Panc1 (cell line): ENCODE results near the gene RMND5B. TPM values are rescaled to one million over a fixed set of nuclear protein-coding genes. Genes with fewer than 3 reads are reported as not detected.

ENCODE experiments used
- ATAC-seq: fragments of 200-7000 bp; cut with Tn5 transposase; 2 replicates; pipeline ENCODE4 v1.9.1; 2020; ENCODE audit warnings: mild to moderate bottlenecking, moderate library complexity
- BruUV-seq: library from RNA; stranded (reverse); fragments of 400-500 nt; replicated peaks from 2 replicates; lab custom pipeline; 2021; lab: Mats Ljungman, UMichigan
- CTCF ChIA-PET: fragments of 300-600 bp; sonication (Branson Sonifier 250); formaldehyde crosslinking; loops from one replicate; lab custom pipeline; 2022; ENCODE audit warnings: antibody characterized with exemption; lab: Charles Lee
- POLR2A ChIA-PET: fragments of 300-600 bp; sonication (Branson Sonifier 250); formaldehyde crosslinking; loops from one replicate; lab custom pipeline; 2022; ENCODE audit warnings: antibody characterized with exemption; lab: Charles Lee
- DNase-seq: peaks from one replicate; pipeline ENCODE4 v3.0.0-alpha.2; 2010; ENCODE audit warnings: low read depth, low spot score
- H3K27ac ChIP-seq: 2 replicates; pipeline ENCODE4 v1.5.1; 2011; ENCODE audit warnings: mild to moderate bottlenecking, low read length, inconsistent platforms
- H3K27me3 ChIP-seq: fragments of 200-500 bp; sonication (Bioruptor generic); 2 replicates; pipeline ENCODE4 v1.6.0; 2014; ENCODE audit warnings: low read length, inconsistent platforms; ENCODE audit not compliant: control insufficient read depth, insufficient read depth
- H3K36me3 ChIP-seq: fragments of 200-500 bp; sonication (Bioruptor generic); 2 replicates; pipeline ENCODE4 v1.5.1; 2014; ENCODE audit warnings: inconsistent platforms, mild to moderate bottlenecking, low read length, moderate library complexity; ENCODE audit not compliant: control insufficient read depth, insufficient read depth
- H3K4me1 ChIP-seq: 2 replicates; pipeline ENCODE4 v1.5.1; 2011; ENCODE audit warnings: inconsistent platforms, mild to moderate bottlenecking, low read length, moderate library complexity; ENCODE audit not compliant: control insufficient read depth, insufficient read depth
- H3K4me3 ChIP-seq, 2 experiments: 2 replicates each; pipeline ENCODE4 v1.5.1; 2011 to 2012; ENCODE audit warnings: low read depth in 2 of 2, low read length in 2 of 2, mild to moderate bottlenecking in 2 of 2, inconsistent platforms in 1 of 2, moderate library complexity in 1 of 2
- H3K9me3 ChIP-seq: fragments of 200-500 bp; sonication (Bioruptor generic); 2 replicates; pipeline ENCODE4 v1.5.1; 2014; ENCODE audit warnings: low read depth, mild to moderate bottlenecking, inconsistent platforms, low read length, moderate library complexity; ENCODE audit not compliant: control insufficient read depth, insufficient read depth
- POLR2AphosphoS5 ChIP-seq: IDR thresholded peaks from 2 replicates; pipeline ENCODE4 v1.6.1; 2012; ENCODE audit warnings: mild to moderate bottlenecking, low read depth, low read length, moderate library complexity
- SIN3A ChIP-seq: IDR thresholded peaks from 2 replicates; pipeline ENCODE4 v1.6.1; 2012; ENCODE audit warnings: low read depth, mild to moderate bottlenecking, low read length, moderate library complexity, borderline replicate concordance; ENCODE audit not compliant: insufficient read depth
- TCF7L2 ChIP-seq: IDR thresholded peaks from 2 replicates; pipeline ENCODE4 v1.6.1; 2011; ENCODE audit warnings: mild to moderate bottlenecking, low read depth, low read length, inconsistent platforms
- in situ Hi-C: cut with HindIII; loops from 2 replicates; pipeline ENCODE4 v1.10.0; 2016; ENCODE audit warnings: low sequenced_read_pairs, low pct_unique_long_range_greater_than_20kb
- intact Hi-C: fragments of 100-400 bp; cut with micrococcal nuclease; formaldehyde crosslinking; loops from one replicate; pipeline ENCODE4 v1.10.0; 2022; ENCODE audit not compliant: unreplicated experiment
- total RNA-seq: library from RNA; stranded (reverse); gene quantifications from one replicate; pipeline ENCODE4 v1.2.1, GENCODE V29; 2021; ENCODE audit not compliant: unreplicated experiment
- TF ChIP-seq, protein P1 (sequence below), 2 experiments: IDR thresholded peaks; 2 replicates each; pipeline ENCODE4 v1.6.1; 2011 to 2012; ENCODE audit warnings: low read depth in 2 of 2, control low read depth in 1 of 2, low read length in 1 of 2, mild to moderate bottlenecking in 1 of 2, moderate library complexity in 1 of 2; ENCODE audit not compliant: insufficient read depth in 1 of 2
- TF ChIP-seq, protein P2 (sequence below): fragments of 450-650 bp; IDR thresholded peaks from 2 replicates; pipeline ENCODE4 v1.5.1; 2017; ENCODE audit warnings: mild to moderate bottlenecking

Gene RMND5B
- total RNA-seq, 1 experiment from 2014 or later, result 40.8 TPM

DNA sequence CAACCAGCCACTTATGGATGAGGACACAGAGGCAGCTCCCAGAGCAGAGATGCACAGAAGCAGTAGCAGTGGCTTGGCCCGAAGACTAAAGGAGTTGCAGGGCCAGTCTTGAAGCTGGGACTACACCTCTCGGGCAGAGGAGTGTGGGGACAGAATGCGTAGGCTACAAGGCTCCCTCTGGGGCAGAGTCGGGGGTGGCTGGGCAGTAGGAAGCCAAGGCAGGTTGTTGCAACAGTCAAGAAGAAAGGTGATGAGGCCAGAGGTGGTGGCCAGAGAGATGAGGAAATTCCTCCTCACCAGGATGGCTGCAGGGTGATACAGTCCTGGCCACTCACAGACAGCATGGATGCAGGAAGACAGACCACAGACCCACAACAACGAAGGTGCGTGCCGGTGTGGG, 22.4 kb upstream of the RMND5B start:
- CTCF ChIA-PET, result no interaction called here
- intact Hi-C loops (no loop called here), in situ Hi-C loops (no loop called here)
- no peak overlapping the region for H3K4me3 ChIP-seq
- TF ChIP-seq POLR2AphosphoS5, result no peak
- TF ChIP-seq, protein P1, sequence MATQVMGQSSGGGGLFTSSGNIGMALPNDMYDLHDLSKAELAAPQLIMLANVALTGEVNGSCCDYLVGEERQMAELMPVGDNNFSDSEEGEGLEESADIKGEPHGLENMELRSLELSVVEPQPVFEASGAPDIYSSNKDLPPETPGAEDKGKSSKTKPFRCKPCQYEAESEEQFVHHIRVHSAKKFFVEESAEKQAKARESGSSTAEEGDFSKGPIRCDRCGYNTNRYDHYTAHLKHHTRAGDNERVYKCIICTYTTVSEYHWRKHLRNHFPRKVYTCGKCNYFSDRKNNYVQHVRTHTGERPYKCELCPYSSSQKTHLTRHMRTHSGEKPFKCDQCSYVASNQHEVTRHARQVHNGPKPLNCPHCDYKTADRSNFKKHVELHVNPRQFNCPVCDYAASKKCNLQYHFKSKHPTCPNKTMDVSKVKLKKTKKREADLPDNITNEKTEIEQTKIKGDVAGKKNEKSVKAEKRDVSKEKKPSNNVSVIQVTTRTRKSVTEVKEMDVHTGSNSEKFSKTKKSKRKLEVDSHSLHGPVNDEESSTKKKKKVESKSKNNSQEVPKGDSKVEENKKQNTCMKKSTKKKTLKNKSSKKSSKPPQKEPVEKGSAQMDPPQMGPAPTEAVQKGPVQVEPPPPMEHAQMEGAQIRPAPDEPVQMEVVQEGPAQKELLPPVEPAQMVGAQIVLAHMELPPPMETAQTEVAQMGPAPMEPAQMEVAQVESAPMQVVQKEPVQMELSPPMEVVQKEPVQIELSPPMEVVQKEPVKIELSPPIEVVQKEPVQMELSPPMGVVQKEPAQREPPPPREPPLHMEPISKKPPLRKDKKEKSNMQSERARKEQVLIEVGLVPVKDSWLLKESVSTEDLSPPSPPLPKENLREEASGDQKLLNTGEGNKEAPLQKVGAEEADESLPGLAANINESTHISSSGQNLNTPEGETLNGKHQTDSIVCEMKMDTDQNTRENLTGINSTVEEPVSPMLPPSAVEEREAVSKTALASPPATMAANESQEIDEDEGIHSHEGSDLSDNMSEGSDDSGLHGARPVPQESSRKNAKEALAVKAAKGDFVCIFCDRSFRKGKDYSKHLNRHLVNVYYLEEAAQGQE (IDR thresholded peaks at IDR 0.05; ENCODE audit: insufficient read depth in 1 of 2, low read depth in 2 of 2, low read length in 1 of 2), result no peak
- TF ChIP-seq TCF7L2, result no peak
- TF ChIP-seq SIN3A, result no peak
- TF ChIP-seq, protein P2, sequence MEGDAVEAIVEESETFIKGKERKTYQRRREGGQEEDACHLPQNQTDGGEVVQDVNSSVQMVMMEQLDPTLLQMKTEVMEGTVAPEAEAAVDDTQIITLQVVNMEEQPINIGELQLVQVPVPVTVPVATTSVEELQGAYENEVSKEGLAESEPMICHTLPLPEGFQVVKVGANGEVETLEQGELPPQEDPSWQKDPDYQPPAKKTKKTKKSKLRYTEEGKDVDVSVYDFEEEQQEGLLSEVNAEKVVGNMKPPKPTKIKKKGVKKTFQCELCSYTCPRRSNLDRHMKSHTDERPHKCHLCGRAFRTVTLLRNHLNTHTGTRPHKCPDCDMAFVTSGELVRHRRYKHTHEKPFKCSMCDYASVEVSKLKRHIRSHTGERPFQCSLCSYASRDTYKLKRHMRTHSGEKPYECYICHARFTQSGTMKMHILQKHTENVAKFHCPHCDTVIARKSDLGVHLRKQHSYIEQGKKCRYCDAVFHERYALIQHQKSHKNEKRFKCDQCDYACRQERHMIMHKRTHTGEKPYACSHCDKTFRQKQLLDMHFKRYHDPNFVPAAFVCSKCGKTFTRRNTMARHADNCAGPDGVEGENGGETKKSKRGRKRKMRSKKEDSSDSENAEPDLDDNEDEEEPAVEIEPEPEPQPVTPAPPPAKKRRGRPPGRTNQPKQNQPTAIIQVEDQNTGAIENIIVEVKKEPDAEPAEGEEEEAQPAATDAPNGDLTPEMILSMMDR, result no peak
- no peak for ATAC-seq
- no peaks in the 10 kb centered on the region for H3K4me1 ChIP-seq
- no peaks in the 10 kb centered on the region for H3K9me3 ChIP-seq
- POLR2A ChIA-PET, result no interaction called here
- DNase-seq, result no peak
- BruUV-seq, result no TSS peak
- no peaks in the 10 kb centered on the region; the same call in 1 of the 2 replicates for H3K27me3 ChIP-seq
- H3K27ac ChIP-seq, result no peak overlapping the region
- H3K36me3 ChIP-seq, result no peaks in the 10 kb centered on the region

DNA sequence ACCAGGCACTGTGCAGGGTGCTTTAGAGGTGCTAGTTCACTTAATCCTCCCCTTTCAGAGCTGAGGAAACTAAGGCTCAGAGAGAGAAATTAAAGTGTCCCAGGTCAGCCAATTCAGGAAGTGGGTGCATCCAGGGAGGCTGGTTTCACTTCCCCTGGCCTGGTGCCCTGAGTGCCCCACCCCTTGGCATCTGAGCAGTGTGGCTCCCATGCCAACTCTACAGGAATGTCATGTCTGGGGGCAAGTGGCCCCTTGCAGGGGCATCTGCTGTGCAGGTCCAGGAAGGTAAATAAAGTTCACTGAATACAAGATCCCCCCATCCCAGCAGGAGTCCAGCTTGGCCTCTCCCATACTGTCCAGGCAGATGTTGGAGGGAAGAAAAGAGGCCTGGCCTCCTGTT, 21.8 kb upstream of the RMND5B start:
- Histone ChIP-seq H3K27me3 (no peaks in the 10 kb centered on the region; the same call in 1 of the 2 replicates), H3K36me3 (no peaks in the 10 kb centered on the region), H3K4me1 (no peaks in the 10 kb centered on the region), H3K9me3 (no peaks in the 10 kb centered on the region), H3K27ac (no peak overlapping the region), H3K4me3 (no peak overlapping the region)
- POLR2A ChIA-PET, result no interaction called here
- no peak for TF ChIP-seq POLR2AphosphoS5
- no peak for TF ChIP-seq SIN3A
- no peak for TF ChIP-seq TCF7L2
- TF ChIP-seq, protein P1 (IDR thresholded peaks at IDR 0.05; ENCODE audit: insufficient read depth in 1 of 2, low read depth in 2 of 2, low read length in 1 of 2), result no peak
- TF ChIP-seq, protein P2, result no peak
- CTCF ChIA-PET, result no interaction called here
- no TSS peak for BruUV-seq
- DNase-seq (no peak), ATAC-seq (no peak)
- intact Hi-C loops, result no loop called here
- in situ Hi-C loops, result no loop called here
